Stomach (tissue), 9 donors: ENCODE data around the gene DSTYK. TPM values are rescaled to one million over a fixed set of nuclear protein-coding genes. Genes with fewer than 3 reads are reported as not detected.

ENCODE experiments used
- DNase-seq, 2 donors: peaks; one replicate each; pipeline versions ENCODE4 v3.0.0 to v3.0.0-alpha.2; 2013 to 2019
- H3K27ac ChIP-seq, 5 donors: fragments of 200-600 bp in 4 of 5; sonication (generic) in 4 of 5; one replicate each; pipeline ENCODE4 v1.5.1; 2013 to 2019; ENCODE audit warnings: mild to moderate bottlenecking in 1 of 5, moderate library complexity in 1 of 5
- H3K27me3 ChIP-seq, 3 donors: fragments of 200-600 bp; sonication (generic); one replicate each; pipeline ENCODE4 v1.5.1; 2017 to 2019; ENCODE audit warnings: mixed run types in 1 of 3
- H3K36me3 ChIP-seq, 4 donors: fragments of 200-600 bp; sonication (generic); 1 replicate in 3 of 4; 2 replicates in 1 of 4; pipeline ENCODE4 v1.5.1; 2016 to 2019
- H3K4me1 ChIP-seq, 4 donors: fragments of 200-600 bp; sonication (generic); one replicate each; pipeline ENCODE4 v1.5.1; 2016 to 2019
- H3K4me3 ChIP-seq, 4 donors: fragments of 200-600 bp; sonication (generic) in 3 of 4; one replicate each; pipeline ENCODE4 v1.5.1; 2016 to 2019; ENCODE audit warnings: mild to moderate bottlenecking in 1 of 4
- H3K9me3 ChIP-seq, 4 donors: fragments of 200-600 bp; sonication (generic); one replicate each; pipeline ENCODE4 v1.5.1; 2016 to 2019
- CTCF ChIP-seq, 7 experiments: fragments of 450-650 bp in 4 of 7; fragments of 200-600 bp in 3 of 7; sonication (generic) in 3 of 7; IDR thresholded peaks; one replicate each; pipeline ENCODE4 v1.5.1; 2016 to 2019; ENCODE audit warnings: antibody characterized with exemption in 7 of 7, control low read depth in 2 of 7, mild to moderate bottlenecking in 1 of 7
- EP300 ChIP-seq: sonication (generic); formaldehyde crosslinking; IDR thresholded peaks from one replicate; pipeline ENCODE4 v1.6.1; 2017; ENCODE audit warnings: antibody characterized with exemption
- POLR2A ChIP-seq, 4 donors: fragments of 450-650 bp; IDR thresholded peaks; one replicate each; pipeline ENCODE4 v1.6.1; 2016; ENCODE audit warnings: antibody characterized with exemption in 4 of 4, control low read depth in 2 of 4, mild to moderate bottlenecking in 1 of 4, moderate library complexity in 1 of 4
- POLR2AphosphoS5 ChIP-seq, 3 donors: sonication (generic); formaldehyde crosslinking; IDR thresholded peaks; one replicate each; pipeline ENCODE4 v1.6.1; 2016; ENCODE audit warnings: antibody characterized with exemption in 3 of 3
- WGBS, 5 donors: extraction: QIAGEN DNeasy Blood & Tissue Kit in 3 of 5; methylation state at CpG; one replicate each; pipeline versions ENCODE4 v1.1.5 to v1.1.7; 2013 to 2018; 5-methylcytosine and 5-hydroxymethylcytosine counted together
- intact Hi-C: fragments of 100-400 bp; cut with DNase I; formaldehyde crosslinking; loops from one replicate; pipeline ENCODE4 v1.15.1; 2023; ENCODE audit warnings: low total_unique reads
- polyA plus RNA-seq, 3 donors: library from polyadenylated mRNA; stranded (reverse); fragments of 200-250 nt; gene quantifications; one replicate each; pipeline ENCODE4 v1.2.3, GENCODE V29; 2013
- total RNA-seq, 5 donors: library from RNA; depleted of rRNA; stranded (reverse); fragments of >200 nt; gene quantifications; one replicate each; pipeline versions ENCODE4 v1.1.0 to v1.2.3, GENCODE V29; 2014 to 2016
- donor health status: healthy with polysubstance abuse.
- donor health status: Bipolar disorder and iron deficiency.
- donor health status: healthy.

The DSTYK gene
- total and polyA plus RNA-seq, 8 donors, result 2.4 to 15.2 (median 3.4) TPM

- intact Hi-C loops, result no loop called here
- peaks cover 6 to 12% (median 9%) of the 10 kb centered on the region in 4 donors for H3K36me3 ChIP-seq
- H3K9me3 ChIP-seq, result no peaks in the 10 kb centered on the region
- no peak overlapping the region for H3K4me3 ChIP-seq
- TF ChIP-seq CTCF (IDR thresholded peaks at IDR 0.05), result no peak
- no peak for TF ChIP-seq POLR2AphosphoS5 (IDR thresholded peaks at IDR 0.05)
- no peak for TF ChIP-seq EP300
- TF ChIP-seq POLR2A (IDR thresholded peaks at IDR 0.05), result no peak
- H3K27ac ChIP-seq, result no peak overlapping the region
- H3K4me1 ChIP-seq, result peaks cover 0 to 57% (median 29%) of the 10 kb centered on the region in 4 donors
- H3K27me3 ChIP-seq, result no peaks in the 10 kb centered on the region
- peak in 1 of 2 donors; percentile 46 for DNase-seq
- 46 to 52% (median 51%) methylated on average over 9 of the region's 9 CpGs for WGBS, 5 donors
Observed at GRCh38 chr1:205190845-205191577, 20.5 kb downstream of the DSTYK start.

GRCh38 chr1:205189131-205189530, 22.4 kb downstream of the DSTYK start:
- no peak for DNase-seq
- no peak overlapping the region for H3K4me3 ChIP-seq
- H3K27me3 ChIP-seq, result no peaks in the 10 kb centered on the region
- WGBS, 5 donors, result 59 to 76% (median 66%) methylated on average over 2 of the region's 2 CpGs
- intact Hi-C loops, result no loop called here
- no peak overlapping the region for H3K27ac ChIP-seq
- TF ChIP-seq POLR2AphosphoS5 (IDR thresholded peaks at IDR 0.05) (no peak), POLR2A (IDR thresholded peaks at IDR 0.05) (no peak)
- H3K4me1 ChIP-seq, result peaks cover 0 to 51% (median 28%) of the 10 kb centered on the region in 4 donors
- peaks cover 6 to 20% (median 13%) of the 10 kb centered on the region in 4 donors for H3K36me3 ChIP-seq
- H3K9me3 ChIP-seq, result no peaks in the 10 kb centered on the region

- intact Hi-C loops, result no loop called here
- TF ChIP-seq CTCF (IDR thresholded peaks at IDR 0.05), result no peak
- TF ChIP-seq POLR2A (IDR thresholded peaks at IDR 0.05), result no peak
- TF ChIP-seq POLR2AphosphoS5 (IDR thresholded peaks at IDR 0.05), result no peak
- no peak for TF ChIP-seq EP300
- no peak for DNase-seq
- no peak overlapping the region for H3K27ac ChIP-seq
- WGBS, 5 donors, result 59 to 91% (median 76%) methylated on average over 2 of the region's 2 CpGs
- H3K4me1 ChIP-seq, result peaks cover 0 to 57% (median 31%) of the 10 kb centered on the region in 4 donors
- H3K36me3 ChIP-seq, result peaks cover 6 to 20% (median 13%) of the 10 kb centered on the region in 4 donors
- H3K4me3 ChIP-seq, result no peak overlapping the region
- no peaks in the 10 kb centered on the region for H3K27me3 ChIP-seq
- no peaks in the 10 kb centered on the region for H3K9me3 ChIP-seq
Observed at GRCh38 chr1:205188596-205188995, 22.9 kb downstream of the DSTYK start.

- intact Hi-C loops, result no loop called here
- Histone ChIP-seq H3K9me3 (no peaks in the 10 kb centered on the region), H3K27me3 (no peaks in the 10 kb centered on the region), H3K4me3 (no peak overlapping the region), H3K4me1 (peaks cover 0 to 62% (median 33%) of the 10 kb centered on the region in 4 donors), H3K27ac (no peak overlapping the region), H3K36me3 (peaks cover 6 to 23% (median 13%) of the 10 kb centered on the region in 4 donors)
- TF ChIP-seq POLR2A (IDR thresholded peaks at IDR 0.05) (no peak), POLR2AphosphoS5 (IDR thresholded peaks at IDR 0.05) (no peak), EP300 (no peak), CTCF (IDR thresholded peaks at IDR 0.05) (no peak)
- 40 to 60% (median 54%) methylated on average over 2 of the region's 2 CpGs for WGBS, 5 donors
- DNase-seq, result peak in 1 of 2 donors; percentile 24
Observed at GRCh38 chr1:205188098-205188497, 23.4 kb downstream of the DSTYK start.

GRCh38 chr1:205187420-205187819, 24.1 kb downstream of the DSTYK start:
- no peaks in the 10 kb centered on the region for H3K27me3 ChIP-seq
- 92 to 99% (median 95%) methylated on average over 9 to 10 of the region's 10 CpGs for WGBS, 5 donors
- no peaks in the 10 kb centered on the region for H3K9me3 ChIP-seq
- H3K36me3 ChIP-seq, result peaks cover 6 to 30% (median 13%) of the 10 kb centered on the region in 4 donors
- intact Hi-C loops, result no loop called here
- H3K4me3 ChIP-seq, result no peak overlapping the region
- no peak for DNase-seq
- H3K27ac ChIP-seq, result no peak overlapping the region
- no peak for TF ChIP-seq CTCF (IDR thresholded peaks at IDR 0.05)
- TF ChIP-seq POLR2A (IDR thresholded peaks at IDR 0.05), result no peak
- no peak for TF ChIP-seq POLR2AphosphoS5 (IDR thresholded peaks at IDR 0.05)
- no peak for TF ChIP-seq EP300
- peaks cover 0 to 66% (median 34%) of the 10 kb centered on the region in 4 donors for H3K4me1 ChIP-seq
